ENCODE data around the gene INCENP.

INCENP gene

DNA sequence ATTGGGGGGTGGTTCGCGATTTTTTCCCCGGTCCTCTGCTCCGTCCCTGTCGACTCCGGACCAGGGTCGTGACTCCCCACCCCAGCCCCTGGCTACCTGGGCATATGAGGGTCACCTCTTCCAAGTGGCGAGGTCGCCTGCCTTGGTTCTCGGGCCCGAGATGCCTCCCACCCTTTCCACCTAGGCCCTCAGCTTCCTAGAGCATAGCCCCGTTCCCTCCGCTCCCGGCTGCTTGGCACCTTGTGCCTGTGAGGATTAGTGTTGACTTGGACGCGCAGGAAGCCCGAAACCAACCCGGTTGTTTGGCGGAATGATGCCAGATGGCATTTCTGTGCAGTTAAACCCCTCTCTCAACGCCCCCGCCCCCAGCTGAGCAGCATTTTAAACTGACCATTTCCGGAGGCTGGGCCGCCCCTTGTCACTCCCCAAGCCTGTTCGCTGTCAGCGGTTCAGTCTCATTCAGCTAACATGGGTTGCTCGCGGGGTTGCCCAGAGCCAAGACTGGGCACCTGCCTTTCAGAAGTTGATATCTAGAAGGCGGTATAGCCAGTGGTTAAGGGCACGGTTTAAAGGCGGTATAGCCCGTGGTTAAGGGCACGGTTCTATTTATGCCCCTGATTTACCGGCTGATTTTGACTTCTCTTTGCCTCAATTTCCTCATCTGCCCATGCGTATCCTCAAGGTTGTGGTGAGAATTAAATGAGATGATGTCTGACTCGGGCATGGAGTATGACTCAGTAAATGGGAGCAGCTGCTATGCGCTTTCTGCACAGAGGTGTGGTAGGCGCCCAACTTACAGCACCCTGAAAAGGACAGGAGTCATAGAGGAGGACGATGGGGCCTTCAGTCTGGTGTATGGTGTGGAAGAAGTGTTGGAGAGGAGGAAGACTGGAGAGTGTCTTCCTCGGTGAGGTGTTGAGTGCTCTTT lies 639 bp downstream of the INCENP start:
- Histone ChIP-seq H3K27ac (ENCODE audit: poor library complexity, severe bottlenecking) (peak overlapping the region; percentile 40), H3K4me1 (ENCODE audit: insufficient read depth, poor library complexity, severe bottlenecking) (peaks cover 5% of the 10 kb centered on the region), H3K9me3 (ENCODE audit: severe bottlenecking) (no peaks in the 10 kb centered on the region), H3K36me3 (ENCODE audit: low read depth) (peaks cover 23% of the 10 kb centered on the region), H3K4me3 (ENCODE audit: severe bottlenecking) (peak overlapping the region; percentile 81), H3K27me3 (ENCODE audit: insufficient read depth, poor library complexity, severe bottlenecking) (no peaks in the 10 kb centered on the region)
- DNase-seq (ENCODE audit: low spot score) (no peak), ATAC-seq (ENCODE audit: low read depth) (peak; percentile 26)
- TF ChIP-seq, protein P1, sequence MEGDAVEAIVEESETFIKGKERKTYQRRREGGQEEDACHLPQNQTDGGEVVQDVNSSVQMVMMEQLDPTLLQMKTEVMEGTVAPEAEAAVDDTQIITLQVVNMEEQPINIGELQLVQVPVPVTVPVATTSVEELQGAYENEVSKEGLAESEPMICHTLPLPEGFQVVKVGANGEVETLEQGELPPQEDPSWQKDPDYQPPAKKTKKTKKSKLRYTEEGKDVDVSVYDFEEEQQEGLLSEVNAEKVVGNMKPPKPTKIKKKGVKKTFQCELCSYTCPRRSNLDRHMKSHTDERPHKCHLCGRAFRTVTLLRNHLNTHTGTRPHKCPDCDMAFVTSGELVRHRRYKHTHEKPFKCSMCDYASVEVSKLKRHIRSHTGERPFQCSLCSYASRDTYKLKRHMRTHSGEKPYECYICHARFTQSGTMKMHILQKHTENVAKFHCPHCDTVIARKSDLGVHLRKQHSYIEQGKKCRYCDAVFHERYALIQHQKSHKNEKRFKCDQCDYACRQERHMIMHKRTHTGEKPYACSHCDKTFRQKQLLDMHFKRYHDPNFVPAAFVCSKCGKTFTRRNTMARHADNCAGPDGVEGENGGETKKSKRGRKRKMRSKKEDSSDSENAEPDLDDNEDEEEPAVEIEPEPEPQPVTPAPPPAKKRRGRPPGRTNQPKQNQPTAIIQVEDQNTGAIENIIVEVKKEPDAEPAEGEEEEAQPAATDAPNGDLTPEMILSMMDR (IDR thresholded peaks at IDR 0.05; ENCODE audit: poor library complexity, severe bottlenecking) = no peak

DNA sequence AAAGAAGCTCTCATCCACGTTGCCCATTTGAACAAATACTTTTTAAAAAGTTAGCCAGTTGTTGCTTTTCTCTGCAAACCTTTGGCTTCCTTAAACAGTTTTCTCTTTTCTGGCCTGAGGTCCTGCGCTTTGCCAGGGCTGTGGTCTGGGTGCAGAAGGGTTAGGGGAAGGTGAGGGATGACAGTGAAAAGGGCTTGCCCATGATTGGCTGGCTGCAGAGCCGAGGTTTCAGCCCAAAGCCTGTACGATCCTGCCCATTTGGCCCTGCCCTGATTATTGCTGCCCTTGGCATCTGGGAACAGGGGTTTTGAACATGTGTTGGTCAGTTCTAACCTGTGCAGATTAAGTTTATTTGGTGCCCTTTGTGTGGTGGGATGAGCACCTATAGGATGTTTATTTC lies 1.5 kb downstream of the INCENP start:
- no peak for DNase-seq (ENCODE audit: low spot score)
- peak overlapping the region; percentile 81 for H3K4me3 ChIP-seq (ENCODE audit: severe bottlenecking)
- H3K4me1 ChIP-seq (ENCODE audit: insufficient read depth, poor library complexity, severe bottlenecking) = peaks cover 5% of the 10 kb centered on the region
- TF ChIP-seq, protein P1 (IDR thresholded peaks at IDR 0.05; ENCODE audit: poor library complexity, severe bottlenecking) = no peak
- H3K9me3 ChIP-seq (ENCODE audit: severe bottlenecking) = no peaks in the 10 kb centered on the region
- H3K27ac ChIP-seq (ENCODE audit: poor library complexity, severe bottlenecking) = no peak overlapping the region
- ATAC-seq (ENCODE audit: low read depth) = no peak
- H3K27me3 ChIP-seq (ENCODE audit: insufficient read depth, poor library complexity, severe bottlenecking) = no peaks in the 10 kb centered on the region
- H3K36me3 ChIP-seq (ENCODE audit: low read depth) = peaks cover 32% of the 10 kb centered on the region

DNA sequence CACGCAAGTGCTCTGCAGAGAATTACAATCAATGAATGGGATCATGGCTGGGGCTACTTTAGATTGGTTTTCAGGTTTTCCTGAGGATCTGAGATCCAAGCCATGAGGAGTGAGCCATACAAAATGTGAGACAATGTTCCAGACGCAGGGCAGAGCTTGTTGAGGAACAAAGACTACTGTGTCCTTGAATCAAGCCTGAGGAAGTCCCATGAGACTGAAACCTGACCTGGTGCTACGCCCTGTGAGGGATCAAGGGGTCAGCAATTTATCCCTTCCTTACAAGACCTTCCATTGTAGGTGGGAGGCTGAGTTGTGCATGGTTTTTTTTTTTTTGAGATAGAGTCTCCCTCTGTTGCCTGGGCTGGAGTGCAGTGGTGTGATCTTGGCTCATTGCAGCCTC lies 2.1 kb downstream of the INCENP start:
- H3K4me3 ChIP-seq (ENCODE audit: severe bottlenecking) = no peak overlapping the region
- ATAC-seq (ENCODE audit: low read depth) (no peak), DNase-seq (ENCODE audit: low spot score) (no peak)
- H3K4me1 ChIP-seq (ENCODE audit: insufficient read depth, poor library complexity, severe bottlenecking) = peaks cover 5% of the 10 kb centered on the region
- H3K36me3 ChIP-seq (ENCODE audit: low read depth) = peaks cover 37% of the 10 kb centered on the region
- H3K27me3 ChIP-seq (ENCODE audit: insufficient read depth, poor library complexity, severe bottlenecking) = no peaks in the 10 kb centered on the region
- TF ChIP-seq, protein P1 (IDR thresholded peaks at IDR 0.05; ENCODE audit: poor library complexity, severe bottlenecking) = no peak
- no peaks in the 10 kb centered on the region for H3K9me3 ChIP-seq (ENCODE audit: severe bottlenecking)
- no peak overlapping the region for H3K27ac ChIP-seq (ENCODE audit: poor library complexity, severe bottlenecking)

DNA sequence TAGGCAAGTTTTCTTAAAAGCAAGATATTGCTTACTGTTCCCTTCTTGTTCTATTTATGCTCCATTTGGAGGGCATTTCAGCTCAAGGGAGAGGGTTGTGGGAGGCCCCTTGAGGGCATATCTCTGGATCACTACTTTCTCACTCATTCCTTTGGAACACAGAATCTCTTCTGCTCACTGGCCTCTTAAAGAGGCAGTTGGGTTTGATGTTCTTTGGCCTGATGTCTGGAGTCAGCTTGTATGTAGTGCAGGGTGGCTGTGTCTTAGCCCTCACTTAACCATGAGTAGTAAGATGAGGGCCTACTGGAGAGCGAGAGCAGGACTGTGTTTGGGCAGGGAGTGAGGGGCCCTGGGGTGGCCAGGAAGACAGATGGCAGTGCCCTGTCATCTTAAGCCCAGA lies 3.6 kb downstream of the INCENP start:
- DNase-seq (ENCODE audit: low spot score) (no peak), ATAC-seq (ENCODE audit: low read depth) (no peak)
- H3K27ac ChIP-seq (ENCODE audit: poor library complexity, severe bottlenecking) = no peak overlapping the region
- no peaks in the 10 kb centered on the region for H3K9me3 ChIP-seq (ENCODE audit: severe bottlenecking)
- peaks cover 10% of the 10 kb centered on the region for H3K4me1 ChIP-seq (ENCODE audit: insufficient read depth, poor library complexity, severe bottlenecking)
- no peak overlapping the region for H3K4me3 ChIP-seq (ENCODE audit: severe bottlenecking)
- H3K36me3 ChIP-seq (ENCODE audit: low read depth) = peaks cover 51% of the 10 kb centered on the region
- TF ChIP-seq, protein P1 (IDR thresholded peaks at IDR 0.05; ENCODE audit: poor library complexity, severe bottlenecking) = no peak
- H3K27me3 ChIP-seq (ENCODE audit: insufficient read depth, poor library complexity, severe bottlenecking) = no peaks in the 10 kb centered on the region
